GM04504 (cell line): ENCODE measurements around the gene WDCP.
A peak's percentile ranks its signal among the peaks of the same experiment; 100 is the strongest.
"Not testable (repeated sequence)": the region's sequence is repeated elsewhere in the genome, so short reads cannot be mapped to it uniquely, and the experiment has no call there.

Experiments
- DNase-seq: peaks from one replicate; pipeline ENCODE4 v3.0.0-alpha.2; 2012; ENCODE audit warnings: low read depth

WDCP gene

GRCh38 chr2:24046930-24047702 lies at the start of gene WDCP:
TSS of gene WDCP (minus strand) at chr2:24047391. CDS start at chr2:24039494, 7,897 bp downstream.
- peak; percentile 95 for DNase-seq

GRCh38 chr2:24095171-24095677 lies 48.0 kb upstream of the WDCP start:
- not testable (repeated sequence) for DNase-seq

- DNase-seq, result not testable (repeated sequence)
These were observed 46.1 kb upstream of the WDCP start for GRCh38 chr2:24093270-24093669.

GRCh38 chr2:24088821-24089359 lies 41.7 kb upstream of the WDCP start:
- no peak for DNase-seq

GRCh38 chr2:24087032-24087431 lies 39.8 kb upstream of the WDCP start:
- no peak for DNase-seq

GRCh38 chr2:24086241-24086640 lies 39.0 kb upstream of the WDCP start:
- DNase-seq, result no peak

GRCh38 chr2:24085200-24085489 lies 38.0 kb upstream of the WDCP start:
- DNase-seq, result no peak

- peak; percentile 80 for DNase-seq
These were observed 37.4 kb upstream of the WDCP start, which contains the start of gene TP53I3 for GRCh38 chr2:24084386-24085199. TSS of gene TP53I3 (minus strand) at chr2:24084834. CDS start at chr2:24084326, 508 bp downstream.

GRCh38 chr2:24083567-24084385 lies 36.6 kb upstream of the WDCP start:
- DNase-seq, result peak; percentile 56

GRCh38 chr2:24082787-24083566 lies 35.8 kb upstream of the WDCP start:
- DNase-seq, result no peak

- no peak for DNase-seq
These were observed 33.5 kb upstream of the WDCP start for GRCh38 chr2:24080701-24081100.

- no peak for DNase-seq
These were observed 30.7 kb upstream of the WDCP start for GRCh38 chr2:24077879-24078278.

- no peak for DNase-seq
These were observed 30.3 kb upstream of the WDCP start for GRCh38 chr2:24077535-24077877.

GRCh38 chr2:24076849-24077534 lies 29.8 kb upstream of the WDCP start:
- DNase-seq, result no peak

GRCh38 chr2:24075915-24076848 lies 29.0 kb upstream of the WDCP start, which contains the start of gene SF3B6:
TSS of gene SF3B6 (minus strand) at chr2:24076326. CDS start at chr2:24076229, 97 bp downstream.
- DNase-seq, result peak; percentile 97

GRCh38 chr2:24075259-24075658 lies 28.1 kb upstream of the WDCP start:
- no peak for DNase-seq

- no peak for DNase-seq
These were observed 26.6 kb upstream of the WDCP start for GRCh38 chr2:24073816-24074215.

- no peak for DNase-seq
These were observed 25.1 kb upstream of the WDCP start for GRCh38 chr2:24072259-24072658.

GRCh38 chr2:24065341-24065740 lies 18.1 kb upstream of the WDCP start:
- DNase-seq, result no peak
